Motor neuron (in vitro differentiated cells): ENCODE data around the gene LRRTM3. TPM values are rescaled to one million over a fixed set of nuclear protein-coding genes. Genes with fewer than 3 reads are reported as not detected.

ENCODE experiments used
- ATAC-seq, 8 experiments: fragments of 200-7000 bp; cut with Tn5 transposase; replicated peaks in 6 of 8; 2 replicates each; pipeline ENCODE4 v1.8.0; 2021; ENCODE audit warnings: mild to moderate bottlenecking in 8 of 8, moderate library complexity in 8 of 8
- H3K27ac ChIP-seq, 2 donors: fragments of 250-450 bp; sonication (Bioruptor Pico); 2 replicates each; pipeline ENCODE4 v1.9.0; 2021; ENCODE audit warnings: antibody characterized with exemption in 2 of 2, mild to moderate bottlenecking in 2 of 2, moderate library complexity in 1 of 2
- H3K4me1 ChIP-seq, 2 donors: fragments of 250-450 bp; sonication (Bioruptor Pico); replicated peaks in 1 of 2; 2 replicates each; pipeline ENCODE4 v1.6.1; 2021; ENCODE audit warnings: antibody characterized with exemption in 2 of 2, mild to moderate bottlenecking in 2 of 2, moderate library complexity in 1 of 2
- H3K4me3 ChIP-seq, 5 donors: fragments of 250-450 bp; sonication (Bioruptor Pico); 2 replicates each; pipeline ENCODE4 v1.9.0; 2021; ENCODE audit warnings: antibody characterized with exemption in 5 of 5, mild to moderate bottlenecking in 5 of 5, moderate library complexity in 4 of 5
- WGBS, 10 experiments: fragments of 450-650 bp; shearing (Covaris generic); methylation state at CpG; one replicate each; pipeline ENCODE4 v1.0.0; 2022; 5-methylcytosine and 5-hydroxymethylcytosine counted together
- in situ Hi-C, 9 experiments: fragments of 400-800 bp; cut with MboI; loops; one replicate each; pipeline ENCODE4 v1.15.0; 2021; ENCODE audit warnings: low sequenced_read_pairs in 9 of 9, low pct_unique_long_range_greater_than_20kb in 2 of 9; ENCODE audit not compliant: unreplicated experiment in 9 of 9
- total RNA-seq, 8 experiments: library from RNA; unstranded; fragments of 300-600 nt; gene quantifications; 2 replicates each; pipeline versions ENCODE4 v1.2.3 to v1.2.4, GENCODE V29; 2022

The LRRTM3 gene
- total RNA-seq, 8 experiments from 2014 or later = 0.40 to 16.9 (median 11.4) TPM; not detected in 1

- in situ Hi-C loops = no loop called here
- H3K27ac ChIP-seq = no peak overlapping the region
- no peak overlapping the region for H3K4me3 ChIP-seq
- WGBS, 10 experiments = 3 to 100% (median 65%) methylated on average over 1 to 3 of the region's 3 CpGs
- H3K4me1 ChIP-seq = peaks cover 2 to 11% of the 10 kb centered on the region in 2 donors
- ATAC-seq = peak in 7 of 8 experiments; percentile 24 to 96 (median 72)
Measured at GRCh38 chr10:67049988-67050387, 124.2 kb downstream of the LRRTM3 start.

GRCh38 chr10:67050415-67050814, 124.6 kb downstream of the LRRTM3 start:
- ATAC-seq = peak in 3 of 8 experiments; percentile 26 to 77 (median 53)
- in situ Hi-C loops = no loop called here
- H3K27ac ChIP-seq = peak overlapping the region in 1 of 2 donors; percentile 26
- peaks cover 2 to 11% of the 10 kb centered on the region in 2 donors for H3K4me1 ChIP-seq
- H3K4me3 ChIP-seq = no peak overlapping the region
- 0 to 95% (median 54%) methylated on average over 1 to 5 of the region's 5 CpGs; no CpG with 5 or more reads in 2 of the 10 experiments for WGBS, 10 experiments

GRCh38 chr10:67072654-67073053, 146.8 kb downstream of the LRRTM3 start:
- in situ Hi-C loops = no loop called here
- ATAC-seq = no peak
- 20 to 100% (median 96%) methylated on average over 1 of the region's 1 CpG; no CpG with 5 or more reads in 2 of the 10 experiments for WGBS, 10 experiments
- no peaks in the 10 kb centered on the region for H3K4me1 ChIP-seq
- no peak overlapping the region for H3K4me3 ChIP-seq
- no peak overlapping the region for H3K27ac ChIP-seq

- whole genome bisulfite sequencing, 10 experiments = 0 to 92% (median 64%) methylated on average over 2 to 4 of the region's 4 CpGs; no CpG with 5 or more reads in 1 of the 10 experiments
- Histone ChIP-seq H3K4me3 (no peak overlapping the region), H3K27ac (no peak overlapping the region), H3K4me1 (no peaks in the 10 kb centered on the region)
- no peak for ATAC-seq
- in situ Hi-C loops = no loop called here
Measured at GRCh38 chr10:67075491-67075971, 149.7 kb downstream of the LRRTM3 start.

- in situ Hi-C loops = no loop called here
- ATAC-seq = no peak
- no peak overlapping the region for H3K27ac ChIP-seq
- H3K4me1 ChIP-seq = no peaks in the 10 kb centered on the region
- no peak overlapping the region for H3K4me3 ChIP-seq
Measured at GRCh38 chr10:67076144-67076543, 150.3 kb downstream of the LRRTM3 start.

- Histone ChIP-seq H3K27ac (no peak overlapping the region), H3K4me3 (no peak overlapping the region), H3K4me1 (peaks cover 0 to 6% of the 10 kb centered on the region in 2 donors)
- ATAC-seq = no peak
- in situ Hi-C loops = no loop called here
- 8 to 100% (median 100%) methylated on average over 1 of the region's 1 CpG for WGBS, 10 experiments
Measured at GRCh38 chr10:67077376-67077775, 151.5 kb downstream of the LRRTM3 start.

- in situ Hi-C loops = no loop called here
Measured at GRCh38 chr10:67079126-67079525, 153.3 kb downstream of the LRRTM3 start.

GRCh38 chr10:67086327-67087134, 160.7 kb downstream of the LRRTM3 start:
- ATAC-seq = no peak
- WGBS, 10 experiments = 25 to 100% (median 73%) methylated on average over 1 to 2 of the region's 2 CpGs; no CpG with 5 or more reads in 3 of the 10 experiments
- no peak overlapping the region for H3K27ac ChIP-seq

More at GRCh38 chr10:67079126-67079525, 153.3 kb downstream of the LRRTM3 start:
- Histone ChIP-seq H3K4me3 (no peak overlapping the region), H3K4me1 (peaks cover 0 to 6% of the 10 kb centered on the region in 2 donors), H3K27ac (no peak overlapping the region)
- ATAC-seq = peak in 1 of 8 experiments; percentile 70
- 2 to 100% (median 62%) methylated on average over 1 to 4 of the region's 4 CpGs; no CpG with 5 or more reads in 1 of the 10 experiments for WGBS, 10 experiments

GRCh38 chr10:67087135-67087425, 161.2 kb downstream of the LRRTM3 start:
- Histone ChIP-seq H3K4me3 (no peak overlapping the region), H3K27ac (no peak overlapping the region), H3K4me1 (peaks cover 0 to under 1% of the 10 kb centered on the region in 2 donors)
- in situ Hi-C loops = no loop called here
- ATAC-seq = no peak

More at GRCh38 chr10:67086327-67087134, 160.7 kb downstream of the LRRTM3 start:
- in situ Hi-C loops = no loop called here
- no peak overlapping the region for H3K4me3 ChIP-seq
- peaks cover 0 to 6% of the 10 kb centered on the region in 2 donors for H3K4me1 ChIP-seq

- no peaks in the 10 kb centered on the region for H3K4me1 ChIP-seq
- WGBS, 10 experiments = 0 to 100% (median 86%) methylated on average over 1 of the region's 1 CpG; no CpG with 5 or more reads in 1 of the 10 experiments
- H3K4me3 ChIP-seq = no peak overlapping the region
- H3K27ac ChIP-seq = no peak overlapping the region
- ATAC-seq = peak in 2 of 8 experiments; percentile 39 to 98
- in situ Hi-C loops = no loop called here
Measured at GRCh38 chr10:67088036-67088435, 162.2 kb downstream of the LRRTM3 start.

GRCh38 chr10:67095531-67095930, 169.7 kb downstream of the LRRTM3 start:
- WGBS, 10 experiments = 0 to 100% (median 49%) methylated on average over 1 to 2 of the region's 2 CpGs
- no peak overlapping the region for H3K27ac ChIP-seq
- H3K4me3 ChIP-seq = no peak overlapping the region
- peaks cover 11 to 19% of the 10 kb centered on the region in 2 donors for H3K4me1 ChIP-seq
- in situ Hi-C loops = no loop called here
- ATAC-seq = peak in 2 of 8 experiments; percentile 75 to 78

- ATAC-seq = peak in 5 of 8 experiments; percentile 48 to 77 (median 70)
- 0 to 42% (median 14%) methylated on average over 1 to 2 of the region's 2 CpGs; no CpG with 5 or more reads in 1 of the 10 experiments for WGBS, 10 experiments
- Histone ChIP-seq H3K4me3 (no peak overlapping the region), H3K27ac (peak overlapping the region; percentile 38 to 64), H3K4me1 (peaks cover 11 to 19% of the 10 kb centered on the region in 2 donors)
- in situ Hi-C loops = no loop called here
Measured at GRCh38 chr10:67098461-67098860, 172.6 kb downstream of the LRRTM3 start.

- in situ Hi-C loops = no loop called here
- 0 to 95% (median 80%) methylated on average over 1 to 3 of the region's 3 CpGs; no CpG with 5 or more reads in 1 of the 10 experiments for WGBS, 10 experiments
- Histone ChIP-seq H3K27ac (no peak overlapping the region), H3K4me3 (no peak overlapping the region), H3K4me1 (peaks cover 11 to 19% of the 10 kb centered on the region in 2 donors)
- ATAC-seq = peak in 1 of 8 experiments; percentile 83
Measured at GRCh38 chr10:67100951-67101350, 175.1 kb downstream of the LRRTM3 start.
